Measurements from ENCODE around the gene RBFOX2.

DNA sequence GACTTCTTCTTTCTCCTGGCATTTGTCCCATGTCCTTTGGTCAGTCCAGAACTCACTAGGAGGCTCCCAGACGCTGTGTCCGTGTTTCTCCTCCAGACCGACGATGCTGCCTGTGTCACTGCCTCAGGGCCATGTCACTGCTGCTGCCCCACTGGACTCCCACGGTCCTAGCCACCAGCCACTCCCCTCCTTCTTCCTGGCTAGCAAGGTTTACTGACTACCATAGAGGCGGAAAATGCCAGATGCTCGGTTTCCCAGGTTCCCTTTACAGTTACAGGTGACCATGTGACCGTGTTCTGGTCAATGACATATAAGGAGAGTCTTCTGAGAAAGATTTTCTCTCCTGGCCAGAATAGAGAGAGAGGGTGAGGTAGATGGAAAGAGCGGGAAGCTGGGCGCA, 40.7 kb upstream of the RBFOX2 start:
- no peak for TF ChIP-seq EP300 (IDR thresholded peaks at IDR 0.05; ENCODE audit: borderline replicate concordance)
- TF ChIP-seq YY1 (IDR thresholded peaks at IDR 0.05; ENCODE audit: low read depth): no peak

Measured in Ishikawa (cell line).